HS-27A (cell line): ENCODE results near the gene SCRN2.

Experiments
- DNase-seq: peaks from one replicate; pipeline ENCODE4 v3.0.0-alpha.2; 2012; ENCODE audit warnings: low read depth, missing footprints

The SCRN2 gene

GRCh38 chr17:47804461-47804860 lies 36.6 kb downstream of the SCRN2 start:
- no peak for DNase-seq

GRCh38 chr17:47803751-47804150 lies 37.3 kb downstream of the SCRN2 start:
- DNase-seq = no peak

- DNase-seq = no peak
These were observed 37.9 kb downstream of the SCRN2 start for GRCh38 chr17:47803201-47803600.

GRCh38 chr17:47802341-47803022 lies 38.6 kb downstream of the SCRN2 start:
- no peak for DNase-seq

- DNase-seq = no peak
These were observed 39.2 kb downstream of the SCRN2 start for GRCh38 chr17:47801906-47802305.

GRCh38 chr17:47801176-47801765 lies 39.8 kb downstream of the SCRN2 start:
- DNase-seq = no peak

GRCh38 chr17:47800686-47801085 lies 40.4 kb downstream of the SCRN2 start:
- no peak for DNase-seq

GRCh38 chr17:47797797-47798196 lies 43.3 kb downstream of the SCRN2 start:
- no peak for DNase-seq

- DNase-seq = no peak
These were observed 48.1 kb downstream of the SCRN2 start for GRCh38 chr17:47792979-47793378.

GRCh38 chr17:47792457-47792856 lies 48.6 kb downstream of the SCRN2 start:
- no peak for DNase-seq

GRCh38 chr17:47791025-47791424 lies 50.0 kb downstream of the SCRN2 start:
- no peak for DNase-seq

GRCh38 chr17:47789611-47790561 lies 51.2 kb downstream of the SCRN2 start:
- DNase-seq = no peak
